NB4 (cell line): ENCODE results near the gene SLC7A4.

Source experiments
- CTCF ChIP-seq: IDR thresholded peaks from one replicate; pipeline ENCODE4 v1.5.1; 2012; ENCODE audit warnings: low read depth, low read length
- MYC ChIP-seq: IDR thresholded peaks from 2 replicates; pipeline ENCODE4 v1.6.1; 2011; ENCODE audit warnings: low read depth, low read length
- POLR2A ChIP-seq: IDR thresholded peaks from 2 replicates; pipeline ENCODE4 v1.6.1; 2011; ENCODE audit warnings: mild to moderate bottlenecking; ENCODE audit not compliant: insufficient read length; ENCODE audit errors: extremely low read depth
- TF ChIP-seq, protein P1 (sequence below): IDR thresholded peaks from 2 replicates; pipeline ENCODE4 v1.6.1; 2011; ENCODE audit warnings: low read depth, low read length

- TF ChIP-seq CTCF = no peak
- no peak for TF ChIP-seq MYC
- no peak for TF ChIP-seq POLR2A
- TF ChIP-seq, protein P1, sequence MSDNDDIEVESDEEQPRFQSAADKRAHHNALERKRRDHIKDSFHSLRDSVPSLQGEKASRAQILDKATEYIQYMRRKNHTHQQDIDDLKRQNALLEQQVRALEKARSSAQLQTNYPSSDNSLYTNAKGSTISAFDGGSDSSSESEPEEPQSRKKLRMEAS = no peak
Measured at GRCh38 chr22:20998411-20999336, 33.7 kb downstream of the SLC7A4 start.
